8988T (cell line): ENCODE data around the gene PTPRT.
A peak's percentile ranks its signal among the peaks of the same experiment; 100 is the strongest.

Source experiments
- DNase-seq: peaks from one replicate; pipeline ENCODE4 v3.0.0; 2011

PTPRT gene

DNA sequence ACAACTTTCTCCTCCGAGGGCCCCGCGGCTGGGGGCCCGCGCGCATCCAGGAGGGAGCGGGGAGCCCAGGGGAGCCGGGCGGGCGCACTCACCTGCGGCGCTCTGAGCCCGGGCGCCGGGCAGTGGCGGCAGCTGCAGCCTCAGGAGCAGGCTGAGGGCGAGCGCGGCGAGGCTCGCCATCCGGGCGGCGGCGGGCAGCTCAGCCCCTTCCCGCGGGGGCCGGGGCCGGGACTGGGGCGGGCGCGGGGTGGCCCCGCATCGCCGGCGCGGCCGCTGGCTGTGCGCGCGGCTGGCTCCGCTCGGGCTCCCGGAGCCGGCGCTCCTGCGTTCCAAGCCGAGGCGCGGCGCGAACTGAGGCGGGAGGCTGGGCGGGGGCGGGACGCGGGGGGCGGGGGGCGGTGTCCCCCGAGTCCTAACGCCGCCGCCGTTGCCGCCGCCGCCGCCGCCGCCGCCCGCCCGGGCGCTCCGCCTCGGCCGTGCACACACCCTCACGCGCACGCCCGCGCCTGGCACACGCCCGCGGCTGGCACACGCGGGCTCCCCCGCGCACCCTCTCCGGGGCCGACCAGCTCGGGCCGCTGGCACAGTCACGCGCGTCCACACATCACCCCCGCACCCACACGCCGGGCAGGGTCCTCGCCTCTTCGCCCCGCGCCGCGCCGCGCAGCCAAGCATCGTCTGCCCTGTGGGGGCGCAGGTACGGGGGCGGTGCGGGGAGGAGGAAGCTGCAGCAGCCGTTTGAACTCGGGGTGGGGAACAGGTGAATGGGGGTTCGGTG is at the start of gene PTPRT:
Gene PTPRT, minus strand, starts transcription at position 353 of the 778 bp plus-strand sequence. Its CDS starts 173 bp downstream, at position 180.
- DNase-seq, result peak; percentile 29

GRCh38 chr20:43238833-43239232 is 49.1 kb upstream of the PTPRT start:
- DNase-seq, result no peak

GRCh38 chr20:43238266-43238665 is 48.6 kb upstream of the PTPRT start:
- no peak for DNase-seq

DNA sequence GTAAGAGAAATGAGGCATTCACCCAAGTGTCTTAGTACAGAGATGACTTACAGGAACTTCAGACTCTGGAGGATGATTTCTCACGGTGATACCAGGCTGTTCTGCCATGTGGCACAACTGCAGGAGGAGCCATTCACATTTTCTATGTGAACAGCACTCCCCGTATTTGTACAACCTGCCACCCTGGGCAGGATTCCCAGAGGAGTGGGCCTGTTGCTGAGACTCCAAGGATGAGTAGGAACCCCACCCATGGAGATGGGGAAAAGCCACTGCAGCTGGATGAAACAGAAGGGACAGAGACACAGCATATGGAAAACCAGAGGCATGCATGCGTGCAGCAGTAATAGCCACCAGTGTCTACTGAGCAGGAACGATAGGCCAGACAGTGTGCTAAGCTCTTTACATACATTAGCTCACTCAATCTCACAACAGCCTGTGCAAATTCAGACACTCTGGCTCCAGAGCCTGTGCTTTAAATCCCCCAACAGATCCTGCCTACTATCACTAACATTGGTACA is 48.0 kb upstream of the PTPRT start:
- no peak for DNase-seq

DNA sequence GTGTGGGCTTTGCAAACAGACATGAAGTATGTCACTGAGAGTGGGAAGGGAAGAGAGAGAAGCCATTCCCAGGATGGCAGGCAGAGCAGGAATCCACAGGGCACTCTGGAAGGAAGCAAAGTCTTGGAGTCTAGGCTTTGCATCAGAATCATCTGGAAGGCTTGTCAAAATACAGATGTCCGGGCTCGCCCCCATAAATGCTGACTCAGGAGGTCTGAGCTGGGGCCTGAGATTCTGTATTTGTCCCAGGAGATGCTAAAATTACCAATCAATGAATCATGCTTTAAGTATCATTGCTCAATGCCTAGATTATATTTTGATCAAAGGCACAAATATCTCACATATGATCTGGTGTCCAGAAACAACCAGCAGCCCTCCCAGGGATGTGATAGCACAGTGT is 46.3 kb upstream of the PTPRT start:
- no peak for DNase-seq

GRCh38 chr20:43231829-43232228 is 42.1 kb upstream of the PTPRT start:
- no peak for DNase-seq

GRCh38 chr20:43229696-43230095 is 40.0 kb upstream of the PTPRT start:
- no peak for DNase-seq

DNA sequence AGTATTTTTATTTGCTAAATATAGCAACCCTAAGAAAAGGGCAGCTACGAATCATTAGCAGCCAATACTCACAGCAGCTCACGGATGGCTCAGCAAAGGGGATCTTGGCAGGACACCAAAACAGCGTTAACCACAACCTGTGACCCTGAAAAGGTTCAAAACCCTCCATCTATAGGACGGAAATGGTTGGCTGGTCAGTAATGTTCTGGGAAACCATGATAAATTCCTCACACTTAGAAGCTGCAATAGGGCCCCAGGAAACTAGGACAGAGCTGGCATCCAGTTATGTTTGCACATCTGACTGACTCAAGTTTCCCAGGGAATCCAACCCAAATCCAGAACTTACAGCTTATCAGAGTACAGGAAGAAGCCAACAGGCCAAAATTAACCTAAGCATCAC is 30.9 kb upstream of the PTPRT start:
- no peak for DNase-seq

GRCh38 chr20:43210901-43211300 is 21.2 kb upstream of the PTPRT start:
- DNase-seq, result no peak

DNA sequence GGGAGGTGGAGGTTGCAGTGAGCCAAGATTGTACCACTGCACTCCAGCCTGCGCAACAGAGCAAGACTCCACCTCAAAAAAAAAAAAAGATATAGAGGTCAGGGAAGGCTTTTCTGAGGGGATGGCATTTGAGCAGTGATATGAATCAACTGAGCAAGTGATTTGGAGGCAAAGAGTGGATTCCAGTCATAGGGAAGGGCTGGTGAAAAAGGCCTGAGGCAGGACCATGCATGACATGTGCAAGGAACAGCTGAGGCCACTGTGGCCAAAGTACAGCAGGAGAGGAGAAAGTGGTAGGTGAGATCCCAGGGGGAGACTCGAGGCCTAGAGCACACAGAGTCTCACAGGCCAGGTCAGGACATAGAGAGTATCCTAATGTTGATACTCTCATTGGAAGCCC is 20.1 kb upstream of the PTPRT start:
- DNase-seq, result no peak

- DNase-seq, result no peak
These were observed 16.0 kb upstream of the PTPRT start for GRCh38 chr20:43205699-43206098.

- no peak for DNase-seq
These were observed 12.4 kb upstream of the PTPRT start for GRCh38 chr20:43202100-43202499.

- no peak for DNase-seq
These were observed 8.9 kb upstream of the PTPRT start for GRCh38 chr20:43198607-43199006.

DNA sequence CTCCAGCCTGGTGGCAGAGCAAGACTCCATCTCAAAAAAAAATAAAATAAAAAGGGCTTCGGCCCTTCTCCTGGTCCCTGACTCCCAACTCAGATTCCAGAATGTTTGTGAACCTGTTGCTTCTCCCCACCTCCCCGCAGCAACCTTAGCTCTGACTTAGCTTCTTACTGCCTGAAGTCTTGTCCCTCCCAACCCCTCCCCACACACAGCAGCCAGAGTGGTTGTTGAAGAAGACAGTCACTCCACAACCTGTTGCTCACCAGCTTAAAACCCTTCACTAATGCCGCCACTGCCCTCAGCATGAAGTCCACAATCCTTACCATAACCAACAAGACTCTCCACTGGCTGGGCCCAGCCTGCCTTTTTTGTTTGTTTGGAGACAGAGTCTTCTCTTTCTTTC is 6.5 kb upstream of the PTPRT start:
- DNase-seq, result no peak

- no peak for DNase-seq
These were observed 4.4 kb upstream of the PTPRT start for GRCh38 chr20:43194137-43194536.

GRCh38 chr20:43193443-43193842 is 3.7 kb upstream of the PTPRT start:
- DNase-seq, result no peak

DNA sequence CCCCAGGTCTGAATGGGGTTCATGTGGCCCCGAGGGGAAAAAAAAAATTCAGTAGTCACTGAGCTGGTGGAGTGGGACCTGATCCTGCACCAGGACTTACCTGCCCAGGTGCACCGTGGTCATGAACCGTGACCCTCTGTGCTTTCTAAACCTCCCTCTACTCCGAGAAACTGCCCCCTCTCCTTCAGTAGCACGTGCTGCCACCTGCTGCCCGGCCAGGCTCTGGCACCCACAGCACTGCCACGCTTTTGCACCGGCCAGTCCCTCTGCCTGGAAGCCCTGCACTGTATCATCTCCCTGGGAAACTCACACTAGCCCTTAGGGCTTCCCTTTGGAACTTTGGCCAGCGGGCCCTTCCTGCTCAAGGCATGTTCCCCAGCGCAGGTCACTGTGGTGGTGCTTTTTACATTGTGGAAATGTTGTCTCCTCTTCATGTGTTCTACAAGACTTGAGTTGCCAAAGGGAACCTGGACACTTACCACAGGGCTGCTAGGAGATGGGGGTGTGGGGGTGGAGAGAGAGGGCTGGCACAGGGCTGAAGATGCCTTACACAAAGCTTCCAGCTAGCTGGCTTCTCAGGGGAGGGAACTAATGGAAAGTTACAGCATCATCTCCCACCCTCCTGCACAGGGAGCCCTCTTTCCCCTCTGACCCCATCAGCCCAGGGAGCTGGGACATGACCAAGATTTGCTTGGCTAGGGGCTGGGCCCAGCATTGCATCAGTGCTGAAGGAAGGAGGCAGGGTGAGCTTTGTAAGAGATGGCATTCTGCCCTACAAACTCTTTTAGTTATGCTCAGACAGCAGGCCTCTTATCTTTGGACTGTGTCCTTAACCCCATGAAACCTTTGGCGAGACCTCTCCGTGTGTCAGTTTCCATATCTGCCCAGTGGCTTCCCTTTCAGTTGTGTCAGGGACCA is 2.5 kb upstream of the PTPRT start:
- peak; percentile 59 for DNase-seq

DNA sequence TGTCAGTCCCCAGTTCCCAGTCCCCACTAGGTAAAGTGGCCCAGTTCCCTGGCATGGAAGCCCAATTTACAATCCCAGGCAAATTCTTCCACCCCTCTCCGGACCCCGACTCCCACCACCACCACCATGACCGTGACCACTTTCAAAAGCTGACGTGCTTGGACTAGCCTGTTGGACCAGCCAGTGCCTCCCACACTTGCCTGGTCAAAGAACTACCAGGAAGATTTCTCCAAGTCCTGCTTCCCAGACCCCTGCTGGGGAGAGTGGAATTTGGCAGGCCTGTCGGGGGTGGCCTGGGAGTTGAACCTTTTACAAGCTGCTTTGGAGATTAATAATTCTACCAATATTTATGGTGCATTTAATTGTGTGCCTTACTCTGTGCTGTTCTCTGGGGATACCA is 1.4 kb upstream of the PTPRT start:
- DNase-seq, result peak; percentile 31

DNA sequence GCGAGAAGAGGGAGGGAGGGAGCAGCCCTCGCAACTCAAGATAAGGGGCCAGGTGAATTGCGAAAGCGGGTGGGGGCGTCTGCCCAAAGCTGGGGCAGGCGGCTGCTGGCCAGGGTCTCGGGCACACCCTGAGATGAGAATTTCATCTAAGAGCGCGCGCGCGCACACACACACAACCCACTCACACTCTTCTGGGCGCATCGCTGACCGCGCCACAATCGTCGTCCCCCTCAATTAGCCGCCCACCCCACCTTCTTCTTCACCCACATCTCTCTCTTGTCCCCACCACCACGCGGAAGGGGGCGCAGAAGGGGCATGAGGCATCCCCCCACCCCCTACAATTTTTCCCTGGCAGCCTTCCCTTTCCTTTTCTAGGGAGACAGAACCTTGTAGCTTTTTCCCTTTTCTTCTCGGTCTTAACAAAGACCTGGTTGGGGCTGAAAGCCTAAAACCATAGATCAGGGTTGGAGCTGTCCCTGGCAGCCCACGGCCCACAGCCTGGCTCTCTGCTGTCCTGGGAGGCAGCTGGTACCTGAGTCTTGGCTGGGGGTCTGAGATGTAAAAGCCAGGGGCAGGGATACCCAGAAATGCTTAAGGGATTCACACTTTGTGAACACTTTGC is 737 bp upstream of the PTPRT start:
- no peak for DNase-seq

DNA sequence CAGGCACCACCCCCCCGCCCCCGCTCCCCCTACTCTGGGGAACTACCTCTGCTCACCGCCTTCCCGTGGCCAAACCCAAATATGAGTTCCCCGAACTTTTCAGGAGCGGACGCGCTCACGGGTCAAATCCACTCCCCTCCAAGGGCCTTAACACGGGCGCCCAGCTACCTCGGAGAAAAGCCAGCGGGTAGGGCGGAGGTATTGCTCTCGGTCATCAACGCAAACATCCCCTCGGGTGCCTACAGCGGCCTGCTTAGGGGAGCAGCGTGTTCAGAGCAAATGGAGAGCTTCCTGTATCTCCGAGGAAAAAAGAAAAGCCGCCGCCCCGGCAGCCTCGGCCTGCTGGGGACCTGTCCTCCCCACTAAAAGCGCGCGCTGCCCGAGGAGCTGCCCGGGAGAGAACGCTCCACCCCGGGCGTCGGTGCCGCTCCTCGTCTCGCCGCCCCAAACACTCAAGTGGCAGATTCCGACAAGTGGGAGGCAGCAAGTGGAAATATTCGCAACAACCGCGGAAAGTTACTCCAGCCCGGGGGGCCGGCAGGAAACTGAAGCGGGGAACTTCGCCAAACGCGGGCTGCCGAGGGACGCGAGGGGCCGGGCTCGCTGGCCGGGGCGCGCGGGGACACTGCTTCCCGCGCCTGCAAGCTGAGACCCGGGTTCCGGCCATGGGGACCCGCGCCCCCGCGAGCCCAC is 699 bp downstream of the PTPRT start:
- no peak for DNase-seq

- DNase-seq, result peak; percentile 41
These were observed 1.5 kb downstream of the PTPRT start for GRCh38 chr20:43188234-43188653.

DNA sequence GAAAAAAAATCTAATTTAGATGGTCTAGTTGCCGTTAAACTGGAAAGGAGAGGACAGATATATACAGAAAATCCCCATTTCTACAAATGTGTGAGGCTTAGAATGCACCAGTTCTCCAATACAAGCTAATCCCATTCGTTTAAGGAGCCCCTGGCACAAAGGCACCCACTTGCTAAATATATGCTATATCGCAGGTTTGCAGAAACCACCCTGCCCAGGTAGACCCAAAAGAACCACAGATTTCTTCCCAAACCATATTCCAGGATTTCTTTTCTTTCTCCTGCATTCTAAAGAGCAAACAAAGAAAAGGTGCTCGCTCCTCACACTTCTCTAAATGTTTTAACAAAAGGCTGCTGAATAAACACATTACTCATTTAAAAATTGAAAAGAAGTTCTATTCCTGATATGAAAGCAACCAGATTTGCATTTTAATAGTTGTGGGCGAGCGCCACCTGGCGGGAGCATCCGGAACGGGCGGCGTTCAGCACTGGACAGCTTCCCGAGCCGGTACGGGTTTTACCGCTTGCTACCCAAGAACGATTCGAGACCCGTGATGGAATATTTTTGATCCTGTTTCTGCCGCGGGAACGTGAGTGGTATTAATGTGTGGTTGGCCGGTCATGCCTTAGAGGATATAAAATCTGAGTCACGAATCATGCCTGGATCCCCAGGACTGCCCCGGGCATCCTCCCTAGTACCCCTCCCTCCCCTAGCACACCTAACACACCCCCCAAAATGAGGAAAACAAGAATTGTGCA is 2.1 kb downstream of the PTPRT start:
- peak; percentile 96 for DNase-seq
